Tibial nerve (tissue), 3 donors: ENCODE data around the gene FILIP1.

Experiments used
- POLR2A ChIP-seq, 2 donors: fragments of 450-650 bp; IDR thresholded peaks; one replicate each; pipeline ENCODE4 v1.6.1; 2017; ENCODE audit warnings: antibody characterized with exemption in 2 of 2, mild to moderate bottlenecking in 2 of 2, moderate library complexity in 2 of 2
- TF ChIP-seq, protein P1 (sequence below), 5 experiments: fragments of 200-600 bp in 3 of 5; fragments of 450-650 bp in 2 of 5; sonication (generic) in 3 of 5; IDR thresholded peaks; one replicate each; pipeline ENCODE4 v1.5.1; 2016 to 2019; ENCODE audit warnings: antibody characterized with exemption in 5 of 5, mild to moderate bottlenecking in 3 of 5, moderate library complexity in 2 of 5

DNA sequence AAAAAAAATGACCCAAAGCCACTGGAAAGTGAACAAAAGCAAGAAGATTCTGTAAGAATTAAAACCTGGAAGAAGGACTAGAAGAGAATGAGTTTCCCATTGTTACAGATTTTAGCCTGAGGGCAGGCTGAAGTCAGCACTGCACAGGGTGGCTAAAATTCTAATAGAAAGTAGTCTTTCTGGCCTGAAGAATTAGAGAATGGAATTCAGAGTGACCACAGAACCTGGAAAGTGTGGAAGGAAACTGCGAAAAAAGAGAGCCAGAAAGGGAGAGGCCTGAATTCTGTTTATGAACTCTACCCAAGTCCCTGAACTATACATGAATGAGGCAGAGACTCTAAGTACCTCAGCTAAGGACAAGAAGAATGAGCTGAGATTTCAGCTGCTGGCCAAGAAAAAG, 38.9 kb upstream of the FILIP1 start:
- TF ChIP-seq, protein P1, sequence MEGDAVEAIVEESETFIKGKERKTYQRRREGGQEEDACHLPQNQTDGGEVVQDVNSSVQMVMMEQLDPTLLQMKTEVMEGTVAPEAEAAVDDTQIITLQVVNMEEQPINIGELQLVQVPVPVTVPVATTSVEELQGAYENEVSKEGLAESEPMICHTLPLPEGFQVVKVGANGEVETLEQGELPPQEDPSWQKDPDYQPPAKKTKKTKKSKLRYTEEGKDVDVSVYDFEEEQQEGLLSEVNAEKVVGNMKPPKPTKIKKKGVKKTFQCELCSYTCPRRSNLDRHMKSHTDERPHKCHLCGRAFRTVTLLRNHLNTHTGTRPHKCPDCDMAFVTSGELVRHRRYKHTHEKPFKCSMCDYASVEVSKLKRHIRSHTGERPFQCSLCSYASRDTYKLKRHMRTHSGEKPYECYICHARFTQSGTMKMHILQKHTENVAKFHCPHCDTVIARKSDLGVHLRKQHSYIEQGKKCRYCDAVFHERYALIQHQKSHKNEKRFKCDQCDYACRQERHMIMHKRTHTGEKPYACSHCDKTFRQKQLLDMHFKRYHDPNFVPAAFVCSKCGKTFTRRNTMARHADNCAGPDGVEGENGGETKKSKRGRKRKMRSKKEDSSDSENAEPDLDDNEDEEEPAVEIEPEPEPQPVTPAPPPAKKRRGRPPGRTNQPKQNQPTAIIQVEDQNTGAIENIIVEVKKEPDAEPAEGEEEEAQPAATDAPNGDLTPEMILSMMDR (IDR thresholded peaks at IDR 0.05), result no peak
- TF ChIP-seq POLR2A (IDR thresholded peaks at IDR 0.05), result no peak
